IPS DF 4.7 (cell line): ENCODE results near the gene XRCC6.
"Not testable (repeated sequence)": the region's sequence is repeated elsewhere in the genome, so short reads cannot be mapped to it uniquely, and the experiment has no call there.

Experiments
- DNase-seq: peaks from one replicate; pipeline ENCODE4 v3.0.0-alpha.2; 2013; ENCODE audit warnings: low spot score; ENCODE audit errors: extremely low read depth

Gene XRCC6

DNA sequence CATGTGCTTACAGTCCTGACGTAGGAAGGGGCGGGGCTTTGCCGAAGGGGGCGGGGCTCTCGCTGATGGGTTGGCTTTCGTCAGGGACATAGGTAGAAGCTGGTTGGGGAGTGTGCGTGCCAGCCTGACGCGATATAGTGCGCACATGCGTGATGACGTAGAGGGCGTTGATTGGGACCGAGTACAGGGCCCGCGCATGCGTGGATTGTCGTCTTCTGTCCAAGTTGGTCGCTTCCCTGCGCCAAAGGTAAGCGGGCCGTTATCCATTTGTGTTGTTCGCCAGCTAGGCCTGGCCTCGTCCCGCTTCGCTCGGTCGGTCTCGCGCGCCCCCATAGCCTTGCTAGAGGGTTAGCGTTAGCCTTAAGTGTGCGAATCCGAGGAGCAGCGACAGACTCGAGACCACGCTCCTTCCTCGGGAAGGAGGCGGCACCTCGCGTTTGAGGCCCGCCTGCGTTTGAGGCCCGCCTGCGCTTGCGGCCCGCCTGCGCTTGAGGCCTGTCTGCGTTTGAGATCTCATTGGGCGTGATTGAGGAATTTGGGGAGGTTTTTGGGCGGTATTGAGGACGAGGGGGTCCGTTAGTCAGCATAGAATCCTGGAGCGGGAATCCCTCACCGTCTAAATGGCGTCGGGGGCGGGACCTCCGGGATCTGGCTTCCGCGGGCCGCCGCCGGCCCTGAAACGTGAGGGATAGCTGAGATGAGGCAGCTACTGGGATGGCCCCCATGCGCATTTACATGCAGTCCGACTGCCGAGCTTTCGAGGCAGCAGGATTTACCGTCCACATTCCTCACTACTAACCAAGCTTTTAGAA, at the start of gene XRCC6:
Gene XRCC6 (plus strand): TSS at position 197 of the 812 bp plus-strand sequence. CDS start 710 bp downstream, outside the sequence.
- DNase-seq, result peak; percentile 99

GRCh38 chr22:41571786-41572185, 49.3 kb upstream of the XRCC6 start:
- DNase-seq, result no peak

DNA sequence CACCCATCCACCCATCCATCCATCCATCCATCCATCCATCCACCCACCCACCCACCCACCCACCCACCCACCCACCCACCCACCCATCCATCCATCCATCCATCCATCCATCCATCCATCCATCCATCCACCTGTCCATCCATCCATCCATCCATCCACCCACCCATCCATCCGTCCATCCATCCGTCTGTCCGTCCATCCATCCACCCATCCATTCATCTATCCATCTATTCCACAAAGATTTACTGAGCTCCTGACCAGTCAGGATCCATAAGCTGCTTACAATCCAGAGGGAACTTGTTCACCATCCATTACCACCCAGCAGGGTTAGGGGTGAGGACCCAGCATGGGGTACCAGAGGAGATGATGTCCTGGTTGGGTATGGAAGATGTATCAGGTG, 48.8 kb upstream of the XRCC6 start:
- DNase-seq, result not testable (repeated sequence)

DNA sequence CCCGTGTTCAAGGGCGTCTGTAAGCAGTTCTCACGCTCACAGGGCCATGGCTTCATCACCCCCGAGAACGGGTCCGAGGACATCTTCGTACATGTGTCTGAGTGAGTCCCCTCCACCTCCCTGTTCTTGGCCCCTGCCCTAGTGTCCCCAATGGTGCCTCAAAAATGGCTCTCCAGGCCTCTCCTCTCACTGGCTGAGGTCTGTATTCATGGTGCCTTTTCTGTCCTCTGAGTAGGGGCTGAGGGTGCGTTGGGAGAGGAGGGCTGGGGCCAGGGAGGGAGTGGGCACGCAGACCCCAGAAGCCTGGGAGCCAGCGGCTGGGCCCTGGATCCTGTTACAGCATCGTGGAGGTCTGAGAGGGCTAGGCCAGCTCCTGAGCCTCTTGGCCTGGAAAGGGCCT, 47.4 kb upstream of the XRCC6 start:
- no peak for DNase-seq

GRCh38 chr22:41574847-41575381, 46.2 kb upstream of the XRCC6 start:
- DNase-seq, result no peak

DNA sequence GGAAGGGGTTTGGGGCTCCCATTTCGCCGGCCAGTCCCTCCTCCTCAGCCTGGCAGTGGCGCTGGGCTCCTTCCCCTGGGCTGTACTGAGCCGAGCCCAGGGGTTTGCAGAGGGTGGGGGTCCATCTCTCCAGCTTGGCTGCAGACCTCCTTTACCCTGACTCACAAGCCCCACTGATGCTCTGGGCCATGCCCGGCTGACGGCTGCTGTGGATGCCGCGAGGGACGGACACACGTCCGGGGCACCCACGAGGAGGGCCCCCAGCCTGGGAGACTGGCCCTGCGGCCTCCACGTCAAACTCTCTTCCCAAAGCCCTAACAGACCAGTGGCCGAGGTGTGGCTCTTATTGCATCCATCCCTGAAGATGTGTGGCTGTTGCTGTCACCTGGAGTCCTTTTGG, 45.6 kb upstream of the XRCC6 start:
- DNase-seq, result no peak

- DNase-seq, result no peak
Measured at GRCh38 chr22:41576877-41577276, 44.2 kb upstream of the XRCC6 start.

DNA sequence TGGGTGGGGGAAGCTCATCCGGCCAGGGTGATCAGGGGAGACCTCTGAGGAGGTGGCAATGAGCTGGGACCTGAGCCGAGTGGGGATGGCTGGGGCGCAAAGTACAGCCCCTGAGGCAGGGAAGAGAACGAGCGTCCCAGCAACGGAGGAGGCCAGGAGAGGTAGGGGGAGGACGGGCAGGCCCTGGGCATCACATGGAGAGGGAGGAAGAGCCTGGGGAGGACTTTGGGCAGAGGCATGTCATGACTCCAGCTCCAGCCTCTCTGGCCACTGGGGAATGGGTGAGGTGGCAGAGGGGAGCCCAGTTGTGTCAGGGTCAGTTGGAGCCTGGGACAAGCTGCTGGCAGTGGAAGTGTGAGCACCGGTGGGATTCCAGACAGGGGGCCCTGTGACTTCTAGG, 43.0 kb upstream of the XRCC6 start:
- no peak for DNase-seq

DNA sequence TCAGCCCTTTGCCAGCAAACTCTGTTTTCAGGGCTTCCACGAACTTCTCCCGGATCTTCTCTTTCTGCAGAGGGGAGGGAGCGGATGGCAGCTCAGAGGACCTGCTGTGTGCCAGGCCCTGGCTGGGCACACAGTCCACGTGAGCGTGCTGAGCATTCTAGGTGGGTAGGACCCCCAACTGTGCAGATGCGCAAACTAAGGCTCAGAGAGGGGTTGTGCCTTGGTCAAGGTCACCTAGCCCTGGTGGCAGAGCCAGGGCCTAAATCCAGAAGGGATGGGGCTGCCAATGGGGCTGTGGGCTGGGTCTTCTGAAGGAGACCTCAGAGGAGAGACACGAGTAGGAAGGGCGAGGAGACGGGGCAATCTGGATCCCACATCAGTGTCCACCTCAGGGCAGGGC, 42.3 kb upstream of the XRCC6 start:
- DNase-seq, result no peak

DNA sequence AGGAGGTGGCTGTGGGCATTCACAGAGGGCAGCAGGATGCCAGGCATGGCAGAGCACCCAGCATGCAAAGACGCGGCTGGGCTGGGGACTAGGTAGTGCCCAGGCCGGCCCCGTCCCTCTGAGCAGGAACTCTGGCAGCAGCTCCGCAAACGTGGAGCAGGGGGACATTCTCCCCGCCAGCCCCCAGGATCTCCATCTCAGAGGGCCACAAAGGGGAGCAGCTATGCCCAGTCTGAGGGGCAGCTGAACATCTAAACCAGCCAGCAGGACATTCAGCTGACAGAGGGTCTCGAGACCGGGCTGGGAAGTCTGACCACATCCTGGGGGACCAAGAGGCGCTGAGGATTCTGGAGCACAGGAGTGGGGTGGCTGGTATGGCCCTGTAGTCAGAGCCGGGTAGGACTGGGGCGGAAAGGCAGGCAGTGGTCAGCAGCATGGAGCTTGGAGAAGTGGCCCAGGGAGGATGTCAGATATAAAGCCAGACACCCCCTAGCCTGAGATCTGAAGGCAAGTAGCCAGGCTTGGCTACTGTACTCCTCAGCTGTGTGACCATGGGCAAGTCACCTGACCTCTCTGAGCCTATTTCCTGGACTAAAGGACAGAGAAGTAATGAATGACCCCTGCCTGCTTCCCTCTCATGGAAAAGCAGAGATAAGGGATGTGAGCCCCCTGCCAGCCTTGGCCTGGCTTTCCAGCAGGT, 41.6 kb upstream of the XRCC6 start:
- DNase-seq, result no peak

- DNase-seq, result no peak
Measured at GRCh38 chr22:41579997-41580355, 41.1 kb upstream of the XRCC6 start.

DNA sequence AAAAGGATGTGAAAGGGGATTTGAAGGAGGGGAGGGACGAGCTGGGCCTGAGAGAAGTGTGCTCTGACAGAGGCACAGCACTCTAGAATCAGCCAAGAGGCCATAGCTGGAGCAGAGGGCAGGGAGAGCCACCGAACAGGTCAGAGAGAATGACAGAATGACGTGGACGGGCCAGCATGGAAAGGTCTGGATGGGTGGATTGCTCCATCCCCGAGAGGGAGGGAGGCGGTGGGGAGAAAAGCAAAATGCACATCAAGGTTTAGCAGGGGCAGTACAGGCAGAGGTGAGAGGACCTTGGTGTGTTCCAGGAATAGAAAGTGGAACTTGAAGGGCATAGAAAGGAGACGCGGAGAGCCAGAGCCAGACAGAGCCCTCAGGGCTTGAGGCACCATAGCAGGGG, 38.4 kb upstream of the XRCC6 start:
- no peak for DNase-seq

DNA sequence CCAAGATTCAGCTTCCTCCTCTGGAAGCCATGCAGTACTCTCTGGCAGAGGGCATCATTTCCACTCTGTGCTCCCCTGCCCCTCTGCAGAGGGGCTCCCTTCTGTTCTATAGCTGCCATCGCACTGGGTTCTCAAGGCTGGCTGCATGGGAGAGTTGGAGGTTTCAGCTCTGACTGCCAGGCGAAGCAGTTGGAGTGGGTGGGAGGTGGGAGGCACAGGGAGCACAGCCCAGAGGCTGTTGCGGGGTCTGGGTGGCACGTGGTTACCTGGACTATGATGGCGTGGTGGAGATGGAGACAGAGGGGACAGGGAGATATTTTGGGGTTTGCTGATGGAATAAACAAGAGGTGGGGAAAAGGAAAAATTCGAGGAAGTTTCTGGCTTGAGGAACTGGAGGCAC, 36.2 kb upstream of the XRCC6 start:
- no peak for DNase-seq

- DNase-seq, result no peak
Measured at GRCh38 chr22:41585898-41586297, 35.2 kb upstream of the XRCC6 start.

DNA sequence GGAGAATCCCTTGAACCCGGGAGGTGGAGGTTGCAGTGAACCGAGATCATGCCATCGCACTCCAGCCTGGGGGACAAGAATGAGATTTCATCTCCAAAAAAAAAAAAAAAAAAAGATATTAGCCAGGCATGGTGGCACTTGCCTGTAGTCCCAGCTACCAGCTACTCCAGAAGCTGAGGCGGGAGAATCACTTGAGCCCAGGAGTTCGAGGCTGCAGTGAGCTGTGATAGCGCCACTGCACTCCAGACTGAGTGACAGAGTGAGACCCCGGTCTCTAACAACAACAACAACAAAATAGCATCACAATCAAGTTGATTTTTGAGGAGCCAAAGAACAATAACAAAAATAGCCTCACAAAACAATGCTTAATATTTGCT, 33.8 kb upstream of the XRCC6 start:
- no peak for DNase-seq

DNA sequence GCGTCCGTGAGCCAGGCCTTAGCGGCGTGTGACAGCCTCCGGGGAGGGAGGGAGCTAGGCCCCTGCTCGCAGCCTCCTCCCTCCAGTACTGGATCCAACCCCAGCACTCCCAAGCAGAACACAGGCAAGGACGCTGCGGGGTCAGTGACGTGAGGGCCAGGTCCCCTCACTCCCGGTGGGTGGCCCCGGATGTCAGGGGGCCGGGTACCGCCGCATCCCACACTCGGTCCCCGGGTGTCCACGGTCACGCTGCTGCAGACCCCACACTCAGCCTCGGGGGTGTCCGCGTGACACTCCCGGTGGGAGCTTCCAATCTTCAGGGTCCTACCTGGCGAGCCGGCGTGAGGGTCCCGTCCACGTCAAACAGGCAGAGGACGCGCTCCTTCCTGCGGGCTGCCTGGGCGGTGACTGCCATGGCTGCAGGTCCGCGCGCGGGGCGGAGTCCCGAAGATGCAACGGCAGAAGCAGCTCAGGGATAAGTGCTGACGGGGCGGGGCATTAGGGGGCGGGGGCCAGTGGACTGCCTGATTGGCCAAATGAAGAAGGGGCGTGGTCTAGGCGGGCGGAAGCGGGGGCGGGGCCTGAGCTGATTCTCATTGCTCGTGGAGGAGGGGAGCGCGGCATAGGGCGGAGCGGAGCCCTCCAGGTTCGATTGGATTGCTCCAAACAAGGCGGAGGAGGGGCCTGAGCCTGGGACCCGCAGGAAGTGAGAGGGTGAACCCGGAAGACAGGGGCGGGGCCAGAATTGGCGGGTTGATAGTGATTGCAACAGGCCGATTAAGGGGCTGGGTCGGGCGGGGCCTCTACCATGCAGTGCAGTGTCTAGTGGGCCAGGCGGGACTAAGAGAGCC, 31.5 kb upstream of the XRCC6 start, which contains the start of gene PMM1:
Gene PMM1 (minus strand): TSS at position 450 of the 851 bp plus-strand sequence. CDS start 35 bp downstream, at position 415.
- DNase-seq, result peak; percentile 95

DNA sequence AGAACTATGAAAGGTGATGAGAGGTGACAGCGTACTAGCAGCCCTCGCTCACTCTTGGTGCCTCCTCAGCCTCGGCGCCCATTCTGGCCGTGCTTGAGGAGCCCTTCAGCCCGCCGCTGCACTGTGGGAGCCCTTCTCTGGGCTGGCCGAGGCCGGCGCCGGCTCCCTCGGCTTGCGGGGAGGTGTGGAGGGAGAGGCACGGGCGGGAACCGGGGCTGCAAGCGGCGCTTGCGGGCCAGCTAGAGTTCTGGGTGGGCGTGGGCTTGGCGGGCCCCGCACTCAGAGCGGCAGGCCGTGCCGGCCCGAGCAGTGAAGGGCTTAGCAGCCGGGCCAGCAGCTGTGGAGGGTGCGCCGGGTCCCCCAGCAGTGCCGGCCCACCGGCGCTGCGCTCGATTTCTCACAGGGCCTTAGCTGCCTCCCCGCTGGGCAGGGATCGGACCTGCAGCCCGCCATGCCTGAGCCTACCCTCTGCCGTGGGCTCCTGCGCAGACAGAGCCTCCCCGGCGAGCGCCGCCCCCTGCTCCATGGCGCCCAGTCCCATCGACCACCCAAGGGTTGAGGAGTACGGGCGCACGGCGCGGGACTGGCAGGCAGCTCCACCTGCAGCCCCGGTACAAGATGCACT, 27.6 kb upstream of the XRCC6 start:
- DNase-seq, result not testable (repeated sequence)

DNA sequence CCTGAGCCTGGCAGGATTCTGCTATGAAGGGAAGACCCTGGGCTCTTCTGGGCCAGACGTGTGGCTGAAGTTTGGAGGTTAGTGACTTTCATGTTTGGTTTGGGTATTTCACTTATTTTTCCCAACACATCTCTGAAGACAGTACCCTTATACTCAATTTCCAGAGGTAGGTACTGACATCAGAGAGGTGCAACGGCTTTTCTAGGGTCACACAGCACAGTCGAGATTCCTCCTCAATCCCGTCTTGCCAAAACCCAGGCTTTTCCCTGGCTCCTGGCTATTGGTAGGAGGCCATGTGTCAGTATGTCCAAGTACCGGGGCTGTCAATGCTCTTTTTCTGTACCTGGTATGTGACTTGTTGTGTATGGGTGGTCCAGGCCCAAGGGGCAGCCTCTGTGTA, 25.4 kb upstream of the XRCC6 start:
- DNase-seq, result no peak

DNA sequence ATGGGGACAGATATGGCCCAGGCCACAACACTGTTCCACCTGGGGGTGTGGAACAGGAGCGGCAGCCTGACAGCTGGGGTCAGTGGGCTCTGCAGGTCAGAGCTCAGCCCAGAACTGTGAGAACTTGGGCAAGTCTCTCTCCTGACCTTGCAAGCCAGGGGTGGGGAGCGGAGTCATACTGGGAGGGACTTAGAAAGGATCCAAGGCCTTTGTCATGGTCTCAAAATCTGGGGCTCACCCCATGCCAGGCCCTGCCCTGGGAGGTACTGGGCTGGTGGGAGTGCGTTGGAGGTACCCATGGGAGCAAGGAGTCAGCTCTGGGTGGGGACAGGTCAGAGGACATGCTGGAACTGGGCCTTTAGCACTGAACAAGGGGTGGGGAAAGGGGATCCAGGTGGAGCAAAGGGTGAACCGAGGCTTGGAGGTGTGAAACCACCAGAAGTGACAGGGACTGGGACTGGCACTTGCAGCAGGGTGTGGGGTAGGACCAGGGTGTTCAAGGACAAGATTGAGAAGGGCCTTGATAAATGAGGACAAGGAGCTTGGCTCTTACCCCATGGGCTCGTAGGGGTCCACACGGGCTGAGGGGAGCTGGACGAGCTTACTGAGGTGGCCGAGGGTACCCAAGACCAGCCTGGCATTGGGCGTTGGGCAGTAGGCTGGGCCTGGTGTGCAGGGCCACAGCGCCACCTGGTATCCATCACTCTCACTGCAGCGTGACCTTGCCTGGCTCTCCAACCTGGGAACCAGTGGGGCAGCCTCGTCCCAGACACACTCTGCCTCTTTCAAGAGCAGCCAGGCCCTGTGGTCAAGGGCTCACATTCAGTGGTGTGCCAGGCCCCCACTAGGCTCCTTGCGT, 24.1 kb upstream of the XRCC6 start:
- no peak for DNase-seq

GRCh38 chr22:41597635-41597953, 23.5 kb upstream of the XRCC6 start:
- no peak for DNase-seq
